ENCODE data around the gene IGSF21.

Gene IGSF21

DNA sequence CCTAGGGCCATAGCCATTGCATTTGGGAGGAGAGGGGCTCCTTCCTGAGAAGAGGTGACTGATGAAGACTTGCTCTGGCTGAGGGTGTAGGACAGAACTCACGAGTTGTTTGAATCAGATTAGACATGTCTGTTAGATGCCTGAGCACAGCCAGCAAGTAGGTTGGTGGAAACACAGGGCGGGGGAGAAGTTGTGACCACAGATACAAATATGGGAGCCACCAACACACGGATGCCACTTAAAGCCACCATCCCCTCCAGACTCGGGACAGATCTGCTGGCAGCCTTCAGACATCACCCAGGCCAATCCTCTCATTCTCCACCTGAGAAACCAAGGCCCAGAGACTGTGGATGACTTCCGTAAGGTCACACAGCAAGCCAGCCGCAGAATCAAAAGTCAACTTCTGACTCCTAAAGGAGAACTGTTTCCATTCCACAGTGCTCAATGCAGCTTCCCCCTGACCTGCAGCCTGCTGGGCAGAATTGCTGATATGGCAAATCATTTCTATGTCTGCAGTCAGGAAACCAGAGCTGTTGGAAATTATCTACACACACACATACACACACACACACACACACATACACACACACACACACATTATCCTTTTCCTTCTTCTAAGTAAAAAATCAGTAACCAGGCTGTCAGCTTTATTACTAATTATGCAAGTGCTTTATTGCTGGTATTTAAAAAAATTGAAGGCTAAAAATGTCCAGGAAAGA lies 196.7 kb downstream of the IGSF21 start:
- DNase-seq, result no peak

DNA sequence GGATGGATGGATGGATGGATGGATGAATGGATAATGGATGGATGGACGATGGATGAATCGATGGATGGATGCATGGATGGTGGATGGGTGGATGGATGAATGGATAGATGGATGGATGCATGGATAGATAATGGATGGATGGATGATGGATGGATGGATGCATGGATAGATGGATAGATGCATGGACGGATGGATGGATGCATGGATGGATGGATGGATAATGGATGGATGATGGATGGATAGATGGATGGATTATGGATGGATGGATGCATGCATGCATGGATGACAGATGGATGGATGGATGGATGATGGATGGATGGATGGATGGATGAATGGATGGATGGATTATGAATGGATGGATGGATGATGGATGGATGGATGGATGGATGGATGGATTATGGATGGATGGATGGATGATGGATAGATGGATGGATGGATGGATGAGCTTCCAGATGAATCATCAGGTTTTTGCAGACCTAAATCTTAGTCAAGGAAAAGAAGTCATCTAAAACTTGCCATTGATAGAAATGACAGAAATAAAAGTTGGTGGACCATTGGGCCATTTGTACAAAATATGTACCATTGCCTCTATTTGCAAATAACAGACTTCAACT lies 197.7 kb downstream of the IGSF21 start:
- no peak for DNase-seq

DNA sequence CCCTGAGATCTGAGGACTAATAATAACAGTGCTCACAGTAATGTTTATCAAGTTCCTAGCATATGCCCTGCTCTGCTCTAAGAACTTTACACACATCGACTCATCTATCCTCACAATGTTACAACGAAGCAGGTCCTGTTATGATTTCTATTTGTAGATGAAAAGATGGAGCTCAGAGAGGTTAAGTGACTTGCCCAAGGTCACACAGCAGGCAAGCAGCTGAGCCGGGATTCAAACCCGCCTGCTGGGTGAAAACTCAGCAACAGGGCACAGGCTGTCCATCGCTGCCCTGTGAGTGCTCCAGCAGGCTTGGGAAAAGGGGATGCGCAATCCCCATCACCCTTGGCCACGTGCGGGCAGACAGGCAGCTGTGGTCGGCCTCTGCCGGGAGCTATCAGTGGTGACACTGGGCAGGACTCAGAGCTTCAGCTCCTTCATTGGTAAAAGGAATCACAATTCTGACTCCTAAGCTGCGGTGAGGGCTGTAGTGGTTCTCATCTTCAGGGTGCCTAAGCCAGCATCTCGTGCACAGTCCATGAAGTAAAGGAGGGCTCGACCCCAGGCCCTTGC lies 199.8 kb downstream of the IGSF21 start:
- no peak for DNase-seq

DNA sequence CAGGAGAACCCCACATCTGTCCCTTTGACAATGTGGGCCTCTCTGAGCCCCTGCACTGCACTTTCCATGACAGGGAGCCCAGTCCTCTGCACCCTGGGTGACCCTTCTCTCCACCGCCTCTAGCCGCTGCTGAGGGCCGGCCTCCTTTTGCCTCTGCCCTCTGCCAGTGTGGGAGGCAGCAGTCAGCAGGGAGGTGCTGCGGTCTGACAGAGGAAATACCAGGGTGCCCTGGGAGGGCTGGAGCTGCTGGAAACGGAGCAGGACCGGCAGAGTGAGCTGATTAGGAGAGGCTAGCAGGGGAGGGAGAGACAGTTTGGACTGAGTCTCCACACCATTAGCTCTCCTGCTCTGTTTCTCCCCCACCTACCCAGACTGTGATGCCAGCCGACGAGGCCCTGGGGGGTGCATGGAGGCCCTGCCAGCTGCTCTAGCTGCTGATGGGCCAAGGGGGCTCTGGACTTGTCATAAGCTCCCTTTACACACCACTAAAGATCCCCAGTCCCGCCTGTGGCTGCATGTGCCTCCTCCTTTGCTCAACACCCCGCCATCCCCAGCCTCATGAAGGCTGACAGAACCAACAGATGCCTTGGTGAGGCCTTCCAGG lies 202.1 kb downstream of the IGSF21 start:
- no peak for DNase-seq

DNA sequence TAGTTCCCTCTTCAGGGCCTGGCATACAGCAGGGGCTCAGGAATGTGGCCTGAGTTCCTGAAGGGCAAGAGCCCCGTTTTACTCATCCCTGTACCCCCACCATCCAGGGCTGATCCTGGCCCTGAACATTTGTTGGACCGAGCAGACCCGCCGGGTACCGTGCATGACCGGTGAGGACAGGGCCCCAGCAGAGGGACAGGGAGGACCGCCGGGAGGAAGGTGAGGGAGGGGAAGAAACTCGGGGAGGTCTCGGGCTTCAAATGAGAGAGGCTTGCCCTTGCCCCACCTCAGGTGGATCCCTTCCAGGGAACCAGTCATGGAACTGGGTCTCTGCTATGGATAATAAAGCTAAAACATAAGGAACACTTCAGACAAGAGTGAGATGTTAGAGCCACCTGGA lies 205.4 kb downstream of the IGSF21 start:
- no peak for DNase-seq

DNA sequence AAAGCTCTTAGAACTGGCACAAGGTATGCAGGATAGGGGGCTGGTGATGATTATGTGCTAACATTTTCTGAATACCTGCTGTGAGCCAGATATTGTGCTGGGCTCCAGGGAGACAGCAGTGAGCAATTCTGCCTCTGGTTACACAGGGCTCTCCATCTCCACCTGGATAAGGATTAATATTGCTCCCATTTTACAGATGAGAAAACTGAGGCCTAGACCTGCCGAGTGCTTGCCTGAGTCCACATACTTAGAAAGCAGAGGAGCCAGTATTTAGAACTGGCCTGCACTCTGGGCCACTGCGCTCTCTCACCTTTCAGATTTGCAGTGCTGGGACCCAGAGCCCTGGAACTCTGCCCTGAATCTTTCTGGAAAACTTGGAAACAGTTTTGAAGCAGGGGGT lies 205.9 kb downstream of the IGSF21 start:
- DNase-seq, result no peak

DNA sequence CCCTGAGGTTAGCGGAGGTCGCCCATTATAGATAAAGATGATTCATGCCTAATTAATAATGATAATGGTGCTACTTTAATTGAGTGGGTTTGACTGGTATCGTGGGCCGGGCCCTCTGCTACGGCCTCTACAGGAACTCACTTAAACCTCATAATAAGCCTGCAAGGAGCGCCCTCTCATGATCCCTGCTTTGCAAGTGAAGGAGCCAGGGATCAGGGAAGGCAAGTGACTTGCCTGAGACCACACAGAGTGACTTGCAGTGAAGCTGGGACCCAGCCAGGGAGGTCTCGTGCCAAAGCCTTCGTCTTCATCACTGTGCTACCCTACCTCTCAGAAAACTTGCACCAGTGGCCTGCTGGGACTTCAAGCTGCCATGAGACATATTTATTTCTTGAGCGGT lies 206.8 kb downstream of the IGSF21 start:
- no peak for DNase-seq

DNA sequence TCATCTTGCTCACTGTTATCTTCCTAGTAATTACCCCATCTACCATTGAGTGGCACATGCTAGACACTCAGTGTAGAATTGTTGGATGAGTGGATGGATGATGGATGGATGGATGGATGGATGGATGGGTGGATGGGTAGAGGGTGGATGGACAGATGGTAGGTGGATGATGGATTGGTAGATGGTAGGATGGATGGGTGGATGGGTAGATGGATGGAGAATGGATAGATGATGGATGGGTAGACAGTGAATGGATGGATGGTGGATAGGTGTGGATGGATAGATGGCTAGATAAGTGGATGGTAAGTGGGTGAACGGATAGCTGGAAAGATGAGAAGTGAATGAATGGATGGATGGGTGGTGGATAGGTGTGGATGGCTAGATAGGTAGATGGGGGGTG lies 207.9 kb downstream of the IGSF21 start:
- DNase-seq, result no peak

DNA sequence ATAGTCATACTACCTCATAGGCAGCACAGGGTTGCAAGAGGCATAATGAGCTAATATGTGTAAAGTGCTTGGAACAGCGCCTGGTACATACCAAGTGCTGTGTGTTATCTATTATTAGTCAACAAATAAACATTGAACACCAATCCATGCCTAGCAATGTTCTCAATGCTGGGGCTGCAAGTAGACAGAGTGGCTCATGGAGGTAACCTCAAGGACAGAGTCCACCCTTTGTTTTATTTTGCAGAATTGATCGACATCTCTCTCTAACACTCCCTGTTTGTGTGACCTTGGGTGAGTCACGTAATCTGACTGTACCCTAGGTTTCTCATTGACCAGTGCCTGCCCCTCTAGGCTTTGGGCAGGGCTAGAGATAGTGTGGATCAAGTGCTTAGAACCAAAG lies 209.2 kb downstream of the IGSF21 start:
- no peak for DNase-seq

DNA sequence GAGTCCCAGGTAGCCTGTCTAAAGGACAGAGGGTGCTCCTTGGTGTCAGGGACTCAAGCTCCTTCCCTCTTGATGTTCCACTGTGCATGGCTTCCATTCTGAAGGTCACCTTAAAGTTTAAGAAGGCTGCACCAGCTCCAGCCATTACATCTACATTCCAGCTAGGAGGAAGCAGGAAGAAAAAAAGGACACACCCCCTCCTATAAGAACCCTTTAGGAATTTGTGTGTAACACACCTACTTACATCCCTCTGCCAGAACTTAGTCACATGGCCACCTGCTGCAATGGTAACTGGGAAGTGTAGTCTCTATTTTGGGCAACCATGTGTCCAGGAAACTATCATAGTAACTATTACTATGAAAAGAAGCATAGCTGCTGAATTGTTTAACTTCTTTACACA lies 211.5 kb downstream of the IGSF21 start:
- no peak for DNase-seq

DNA sequence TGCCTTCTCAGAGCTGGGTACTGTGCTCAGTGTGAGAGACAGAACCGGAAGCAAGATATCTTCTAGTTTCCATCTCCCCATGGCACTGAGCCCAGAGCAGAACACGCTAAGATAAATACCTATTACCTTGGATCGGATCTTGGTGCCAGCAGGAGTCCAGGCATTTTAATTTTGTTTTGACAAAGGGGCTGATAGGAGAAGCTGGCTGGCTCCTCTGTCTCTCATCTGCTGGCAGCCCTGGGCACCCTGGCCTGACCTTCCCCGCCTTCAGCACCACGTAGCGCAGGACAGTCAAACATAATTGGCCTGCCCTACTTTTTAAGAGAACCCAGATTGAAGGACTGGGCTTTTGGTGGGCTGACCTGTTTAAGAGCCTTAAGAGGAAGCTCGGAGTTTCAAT lies 212.5 kb downstream of the IGSF21 start:
- no peak for DNase-seq

DNA sequence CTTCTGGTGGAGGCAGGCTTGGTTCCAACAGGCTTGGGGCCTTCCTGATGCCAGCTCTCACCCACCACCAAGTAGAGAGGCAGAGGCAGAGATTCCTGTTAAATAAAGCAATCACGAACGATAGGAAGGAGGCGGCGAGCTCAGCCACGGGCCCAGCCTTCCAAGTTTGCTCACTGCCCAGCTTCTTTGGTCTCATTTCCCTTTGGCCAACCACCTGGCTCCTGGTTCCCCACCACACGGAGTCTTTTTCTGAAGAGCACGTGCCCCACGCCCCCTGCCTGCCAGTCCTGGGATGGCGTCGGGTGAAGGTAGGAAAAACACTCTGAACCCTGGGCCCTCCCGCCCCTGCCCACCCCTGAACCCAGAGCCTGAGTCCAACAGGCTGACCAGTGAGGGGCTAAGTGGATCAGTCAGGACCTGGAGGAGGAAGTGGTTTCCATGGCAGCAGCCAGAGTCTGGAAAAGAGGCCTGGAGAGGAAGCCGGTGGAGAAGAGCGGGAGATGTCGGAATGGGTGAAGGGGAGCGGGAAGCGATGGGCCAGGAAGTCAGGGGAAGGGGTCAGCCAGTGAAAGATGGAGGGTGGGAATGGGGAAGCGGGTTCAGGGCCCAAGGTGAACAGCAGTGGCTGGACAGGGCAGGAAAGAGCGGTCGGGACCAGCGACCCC lies 214.9 kb downstream of the IGSF21 start:
- no peak for DNase-seq

DNA sequence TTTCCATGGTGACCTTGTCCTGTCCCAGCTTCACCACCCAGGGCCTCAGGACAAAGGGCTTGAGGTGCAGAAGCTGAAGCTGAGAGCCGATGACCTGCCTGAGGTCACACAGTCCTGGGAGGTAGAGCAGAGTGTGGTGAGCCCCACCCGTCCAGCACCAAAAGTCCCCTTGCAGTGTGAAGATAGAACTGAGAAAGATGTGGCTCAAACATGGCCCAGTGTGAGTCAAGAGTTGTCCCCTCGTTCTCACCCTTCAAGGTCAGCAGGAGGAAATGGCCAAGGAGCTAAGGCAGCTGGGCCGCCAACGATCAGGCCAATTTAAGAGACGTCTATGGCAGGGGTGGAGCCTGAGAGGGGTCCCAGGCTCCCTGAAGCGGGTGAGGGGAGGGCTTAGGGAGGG lies 215.7 kb downstream of the IGSF21 start:
- no peak for DNase-seq

DNA sequence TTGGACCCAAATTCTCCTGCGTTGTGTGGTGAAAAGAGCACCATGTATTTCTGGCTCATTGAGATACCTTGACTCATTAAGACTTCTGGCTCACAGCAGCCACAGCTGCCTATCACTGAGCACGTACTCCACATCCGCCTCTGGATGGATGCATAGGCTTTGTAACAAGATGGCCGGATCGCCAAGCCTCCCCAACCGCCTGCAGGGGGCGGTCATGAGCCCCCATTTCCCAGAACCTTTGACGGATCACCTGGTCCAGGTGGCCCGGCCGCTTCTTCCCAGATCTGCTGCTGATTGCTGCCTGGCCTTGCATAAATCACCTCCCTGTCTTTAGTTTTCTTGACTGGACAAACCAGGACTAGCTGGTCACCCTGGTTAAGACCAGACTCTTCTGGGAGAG lies 216.6 kb downstream of the IGSF21 start:
- DNase-seq, result no peak

DNA sequence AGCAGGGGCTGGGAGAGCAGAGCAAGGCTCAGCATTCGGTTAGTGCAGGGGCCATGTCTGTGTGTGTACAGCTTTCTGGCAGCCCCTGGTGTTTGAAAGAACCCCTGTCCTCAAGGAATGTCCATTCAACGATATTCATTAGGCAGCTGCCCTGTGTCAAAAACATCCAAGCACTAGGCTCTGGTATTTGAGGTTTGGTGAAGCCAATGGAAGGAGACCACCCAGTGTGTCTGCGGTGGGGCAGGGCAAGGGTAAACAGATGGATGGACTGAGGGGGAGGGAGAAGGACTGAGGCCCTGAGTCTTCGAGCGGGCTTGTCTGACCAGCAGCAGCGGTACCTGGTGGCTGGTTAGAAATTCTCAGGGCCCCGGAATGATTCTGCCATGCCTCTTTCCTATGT lies 217.5 kb downstream of the IGSF21 start:
- no peak for DNase-seq

DNA sequence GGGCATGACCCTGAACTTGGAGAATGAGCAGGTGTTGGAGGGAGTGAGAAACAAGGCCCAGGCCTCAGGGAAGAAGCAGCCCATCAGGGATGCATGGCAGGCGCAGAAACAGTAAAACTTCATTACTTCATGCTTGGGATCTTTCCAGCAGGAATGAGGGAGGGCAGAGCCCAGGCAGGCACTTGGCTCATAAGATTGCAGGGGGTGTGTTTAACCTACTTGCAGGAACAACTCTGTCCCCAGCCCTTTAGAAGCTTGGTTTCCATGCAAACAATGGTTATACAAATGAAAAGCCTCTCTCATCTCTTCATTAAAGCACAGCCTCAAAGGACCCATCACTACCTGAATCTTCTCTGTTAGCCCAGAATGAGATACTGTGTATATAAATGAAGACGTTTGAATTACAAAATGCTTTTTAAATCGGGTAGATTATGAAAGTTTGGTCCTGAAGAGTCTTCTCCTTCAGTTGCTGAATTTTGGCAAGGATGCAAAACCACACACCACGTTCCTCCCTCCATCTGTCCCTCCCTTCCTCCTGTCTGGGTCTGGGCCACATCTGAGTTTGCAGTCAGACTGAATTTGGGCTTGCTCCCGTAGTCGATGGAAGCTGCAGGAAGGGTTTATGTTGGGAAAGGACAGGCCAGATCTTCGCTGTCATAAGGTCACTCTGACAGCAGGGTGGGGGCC lies 218.8 kb downstream of the IGSF21 start:
- no peak for DNase-seq

DNA sequence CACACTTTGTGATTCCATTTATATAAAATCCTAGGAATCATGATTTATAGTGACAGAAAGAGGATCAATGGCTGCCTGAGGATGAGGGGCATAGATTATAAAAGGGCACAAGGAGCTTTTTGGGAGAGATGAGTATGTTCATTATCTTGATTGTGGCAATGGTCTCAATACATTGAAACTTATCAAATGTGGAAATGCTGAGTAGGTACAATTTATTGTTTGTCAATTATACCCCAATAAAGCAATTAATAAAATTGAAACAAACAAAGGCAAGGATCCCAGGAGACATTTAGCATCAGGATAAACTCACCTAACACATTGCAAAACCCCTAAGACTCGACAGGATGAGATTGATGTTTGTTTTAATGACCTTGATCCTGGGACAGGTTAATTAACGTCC lies 220.1 kb downstream of the IGSF21 start:
- DNase-seq, result no peak

DNA sequence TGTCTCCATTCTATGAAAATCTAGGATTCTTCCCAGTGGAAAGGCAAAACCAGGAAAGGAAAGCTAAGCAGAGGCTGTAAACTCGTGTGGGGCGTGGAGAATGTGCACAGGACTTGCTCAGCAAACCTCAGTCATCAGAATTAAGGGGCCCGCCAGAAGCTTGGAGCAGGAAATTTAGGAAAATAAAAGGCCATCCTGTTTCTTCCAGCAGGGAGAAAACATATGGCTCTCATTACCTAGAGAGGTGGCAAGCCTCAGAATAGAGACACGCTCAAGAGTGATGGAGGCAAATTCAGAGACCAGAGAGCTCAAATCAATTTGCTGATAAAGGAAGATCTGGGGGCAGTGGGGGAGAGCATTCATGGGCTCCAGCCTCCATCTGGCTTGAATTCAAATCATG lies 221.2 kb downstream of the IGSF21 start:
- no peak for DNase-seq

DNA sequence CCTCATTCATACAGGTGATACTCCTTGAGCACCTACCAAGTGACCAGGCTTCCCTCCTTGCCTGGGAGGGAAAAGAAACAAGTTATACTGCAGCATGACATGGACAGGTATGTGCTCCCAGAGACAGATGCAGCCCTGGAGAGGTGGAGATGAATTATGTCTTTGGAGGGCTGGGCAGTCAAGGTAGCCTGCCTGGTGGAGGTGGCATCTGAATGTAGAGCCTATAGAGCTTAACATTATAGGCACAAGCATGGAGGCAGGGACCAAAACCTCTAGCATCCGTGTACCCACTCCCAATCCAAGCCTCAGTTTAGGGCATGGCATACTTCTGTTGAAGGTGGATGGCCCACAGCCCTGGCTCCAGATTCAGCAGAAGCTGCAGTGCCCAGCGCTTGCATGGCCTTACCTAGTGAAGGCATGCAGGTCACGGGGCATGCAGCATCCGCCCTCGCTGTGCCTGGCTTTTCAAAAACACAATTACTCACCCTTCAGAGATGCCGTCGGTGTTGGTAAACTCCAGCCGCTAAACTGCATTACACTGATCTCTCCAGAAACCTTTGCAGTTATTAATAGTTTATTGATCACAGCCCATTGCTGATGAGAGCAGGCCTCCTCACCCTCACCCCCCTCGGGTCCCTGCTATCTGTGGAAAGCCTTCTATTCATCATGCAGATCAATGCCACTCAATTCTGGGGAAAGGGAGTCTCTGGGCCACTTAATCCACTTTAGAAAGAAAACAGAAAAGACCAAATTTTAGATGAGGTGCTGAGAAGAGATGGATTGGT lies 222.1 kb downstream of the IGSF21 start:
- DNase-seq, result no peak

DNA sequence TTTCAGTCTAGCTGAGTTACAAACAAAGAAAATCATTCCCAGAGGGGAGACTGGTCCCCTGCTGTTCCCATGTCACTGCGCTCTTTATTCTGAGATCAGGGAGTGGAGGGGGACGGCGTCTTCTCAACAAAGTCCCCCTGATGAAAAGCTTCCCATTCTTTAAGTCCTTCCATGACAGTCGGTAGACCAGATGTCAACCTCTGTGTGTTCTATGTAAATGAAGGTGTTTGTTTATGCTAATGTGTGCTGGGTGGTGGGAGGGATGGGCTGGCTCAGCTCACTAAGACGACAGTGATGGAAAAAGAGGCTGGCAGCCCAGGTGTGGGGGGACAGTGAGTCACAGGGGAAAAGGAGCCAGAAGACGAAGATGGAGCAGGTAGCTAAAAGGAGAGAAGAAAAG lies 225.0 kb downstream of the IGSF21 start:
- DNase-seq, result no peak

DNA sequence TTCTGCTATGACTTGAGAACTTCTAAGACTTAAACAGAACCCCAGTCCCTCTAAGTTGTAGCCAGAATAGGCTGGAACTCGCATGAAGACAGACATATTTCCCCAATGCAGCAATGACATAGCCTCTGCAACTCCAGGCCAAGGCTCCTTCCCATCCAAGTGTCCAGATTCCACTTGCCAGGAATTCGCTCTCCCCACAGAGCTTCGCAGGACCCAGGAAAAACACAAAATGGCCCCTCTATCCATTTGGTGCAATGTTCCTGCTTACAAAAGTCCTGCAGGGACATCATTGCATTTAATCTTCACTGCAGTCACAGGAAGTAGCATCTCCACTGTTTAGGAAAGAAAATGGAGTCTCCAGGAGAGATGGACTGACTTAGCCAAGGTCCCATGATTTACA lies 225.6 kb downstream of the IGSF21 start:
- DNase-seq, result no peak

DNA sequence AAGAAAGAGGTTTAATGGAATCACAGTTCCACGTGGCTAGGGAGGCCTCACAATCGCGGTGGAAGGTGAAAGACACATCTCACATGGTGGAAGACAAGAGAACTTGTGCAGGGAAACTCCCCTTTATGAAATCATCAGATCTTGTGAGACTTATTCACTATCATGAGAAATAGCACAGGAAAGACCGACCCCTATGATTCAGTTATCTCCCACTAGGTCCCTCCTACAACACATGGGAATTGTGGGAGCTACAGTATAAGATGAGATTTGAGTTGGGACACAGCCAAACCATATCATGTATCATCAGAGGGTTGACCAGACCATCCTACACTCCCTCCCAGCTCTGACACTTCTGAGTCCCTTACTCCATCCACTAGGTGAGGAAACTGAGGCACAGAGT lies 229.2 kb downstream of the IGSF21 start:
- DNase-seq, result no peak

All from NCI-H526 treated with DMSO at 0.1 percent for 48 hours (cell line).